ENCODE data around the gene SEPTIN10. TPM values are rescaled to one million over a fixed set of nuclear protein-coding genes. Genes with fewer than 3 reads are reported as not detected.
"Not testable (repeated sequence)": the region's sequence is repeated elsewhere in the genome, so short reads cannot be mapped to it uniquely, and the experiment has no call there.

Gene SEPTIN10
- polyA plus RNA-seq, 4 donors: 102 to 121 (median 113) TPM

GRCh38 chr2:109554758-109555157 is 59.0 kb downstream of the SEPTIN10 start:
- no peak for DNase-seq (ENCODE audit: low read depth in 4 of 4, low spot score in 2 of 4)

DNA sequence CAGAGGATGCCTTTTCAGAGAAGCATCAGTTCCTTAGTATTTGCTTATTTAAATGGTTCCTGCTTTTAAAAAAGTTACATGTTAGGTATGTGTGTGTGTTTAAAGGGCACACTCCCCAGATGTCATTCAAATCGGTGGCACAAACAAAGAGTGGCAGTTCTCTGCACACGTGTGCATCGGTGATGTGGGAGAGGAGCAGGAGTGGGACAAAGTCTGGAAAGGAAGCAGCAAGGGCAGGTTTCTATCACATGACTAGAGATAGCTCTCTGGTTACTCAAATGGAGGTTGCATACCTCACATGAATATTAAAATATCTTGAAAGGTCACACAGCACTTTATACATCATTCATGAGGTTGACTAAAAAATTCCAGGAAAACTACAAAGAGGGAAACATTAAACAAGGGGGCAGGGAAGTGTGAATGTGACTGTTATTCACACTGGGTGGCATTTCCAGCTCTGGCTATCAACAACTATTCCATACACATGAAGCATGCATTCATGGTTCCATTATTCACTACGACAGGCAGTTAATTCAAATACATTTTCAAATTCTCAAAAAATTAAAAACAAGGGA is 64.7 kb downstream of the SEPTIN10 start:
- no peak for DNase-seq (ENCODE audit: low read depth in 4 of 4, low spot score in 2 of 4)

DNA sequence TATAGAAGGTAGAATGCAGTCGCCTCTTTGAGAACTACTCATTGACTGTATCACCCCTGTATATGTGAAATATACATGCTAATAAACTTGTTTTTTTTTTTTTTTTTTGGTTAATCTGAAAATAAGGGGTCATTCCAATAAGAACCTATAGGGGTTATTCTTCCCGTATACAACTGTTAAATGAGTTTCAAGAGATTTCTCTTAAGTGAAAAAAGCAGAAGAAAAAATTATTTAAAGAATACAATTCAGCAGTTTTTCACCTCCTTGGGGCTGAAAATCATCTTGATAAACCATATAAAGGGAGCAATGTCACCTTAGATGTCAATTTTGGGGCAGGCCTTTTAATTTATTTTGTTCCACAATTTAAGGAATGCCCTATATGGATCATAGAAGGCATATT is 66.5 kb downstream of the SEPTIN10 start:
- no peak for DNase-seq (ENCODE audit: low read depth in 4 of 4, low spot score in 2 of 4)

- peak in 3 of 4 donors; percentile 43 to 71 (median 63) for DNase-seq (ENCODE audit: low read depth in 4 of 4, low spot score in 2 of 4)
These were observed 67.7 kb downstream of the SEPTIN10 start for GRCh38 chr2:109545828-109546713.

GRCh38 chr2:109542384-109542783 is 71.4 kb downstream of the SEPTIN10 start:
- no peak for DNase-seq (ENCODE audit: low read depth in 4 of 4, low spot score in 2 of 4)

- DNase-seq (ENCODE audit: low read depth in 4 of 4, low spot score in 2 of 4): no peak
These were observed 75.2 kb downstream of the SEPTIN10 start for GRCh38 chr2:109538546-109538945.

GRCh38 chr2:109537565-109538222 is 76.1 kb downstream of the SEPTIN10 start:
- no peak for DNase-seq (ENCODE audit: low read depth in 4 of 4, low spot score in 2 of 4)

DNA sequence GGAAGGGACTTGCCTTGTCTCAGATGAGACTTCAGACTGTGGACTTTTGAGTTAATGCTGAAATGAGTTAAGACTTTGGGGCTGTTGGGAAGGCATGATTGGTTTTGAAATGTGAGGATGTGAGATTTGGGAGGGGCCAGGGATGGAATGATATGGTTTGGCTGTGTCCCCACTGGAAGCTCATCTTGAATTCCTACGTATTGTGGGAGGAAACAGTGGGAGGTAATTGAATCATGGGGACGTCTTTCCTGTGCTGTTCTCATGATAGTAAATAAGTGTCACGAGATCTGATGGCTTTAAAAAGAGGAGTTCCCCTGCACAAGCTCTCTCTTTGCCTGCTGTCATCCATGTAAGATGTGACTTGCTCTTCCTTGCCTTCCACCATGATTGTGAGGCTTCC is 77.2 kb downstream of the SEPTIN10 start:
- not testable (repeated sequence) for DNase-seq (ENCODE audit: low read depth in 4 of 4, low spot score in 2 of 4)

- no peak for DNase-seq (ENCODE audit: low read depth in 4 of 4, low spot score in 2 of 4)
These were observed 78.4 kb downstream of the SEPTIN10 start for GRCh38 chr2:109535217-109535946.

GRCh38 chr2:109533823-109534222 is 79.9 kb downstream of the SEPTIN10 start:
- DNase-seq (ENCODE audit: low read depth in 4 of 4, low spot score in 2 of 4): no peak

DNA sequence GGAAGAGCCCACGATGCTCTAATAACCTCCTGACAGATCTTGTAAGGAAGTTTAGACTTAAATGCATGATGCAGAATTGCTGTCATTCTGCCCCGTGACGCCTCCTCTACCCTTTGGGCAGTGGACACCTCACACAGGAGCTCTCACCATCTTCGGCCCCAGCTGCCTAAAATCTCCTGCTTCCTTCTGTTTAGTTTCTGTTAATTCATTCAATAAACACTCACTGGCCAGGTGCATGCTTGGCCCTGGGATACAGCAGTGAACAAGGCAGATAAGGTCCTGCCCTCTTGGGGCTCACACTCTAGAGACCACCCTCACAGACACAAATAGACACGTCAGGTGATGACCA is 81.1 kb downstream of the SEPTIN10 start:
- DNase-seq (ENCODE audit: low read depth in 4 of 4, low spot score in 2 of 4): no peak

DNA sequence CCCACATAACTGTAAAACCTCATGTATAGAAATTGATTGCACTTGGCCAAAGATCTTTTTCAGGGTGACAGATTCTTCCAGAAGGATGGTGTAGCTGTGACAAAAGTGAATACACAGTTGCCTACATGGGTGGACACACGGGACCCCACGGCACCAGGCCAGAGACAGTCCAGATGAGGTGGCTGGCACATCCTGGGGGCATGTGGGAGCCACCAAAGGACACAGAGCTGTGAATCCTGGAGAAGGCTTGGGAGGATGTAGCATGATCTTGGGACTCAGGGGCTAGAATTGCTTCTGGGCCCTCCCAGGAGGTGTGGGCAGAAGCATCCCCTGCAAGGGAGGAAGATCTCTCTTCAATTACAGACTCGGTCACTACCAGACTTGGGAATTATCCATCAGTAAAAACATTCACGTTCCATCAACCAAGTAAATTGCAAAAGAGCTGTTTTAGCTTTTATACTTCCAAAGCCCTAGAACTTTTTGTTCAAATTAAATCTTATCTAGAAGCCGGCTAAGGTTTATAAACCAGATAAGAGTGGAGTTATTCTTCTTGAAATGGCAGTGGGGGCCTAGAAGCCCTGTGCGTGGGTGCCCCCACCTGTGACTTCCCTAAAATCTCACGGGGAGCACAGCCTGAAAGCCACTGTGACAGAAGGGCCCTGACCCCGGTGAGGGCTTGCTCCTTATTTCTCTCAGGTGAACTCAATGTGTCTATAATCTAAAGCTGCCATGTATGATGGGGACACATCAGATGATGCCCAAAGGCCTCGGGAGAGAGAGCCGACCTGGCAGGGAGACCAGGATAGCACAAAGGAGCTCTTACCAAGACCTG is 81.7 kb downstream of the SEPTIN10 start:
- no peak for DNase-seq (ENCODE audit: low read depth in 4 of 4, low spot score in 2 of 4)

DNA sequence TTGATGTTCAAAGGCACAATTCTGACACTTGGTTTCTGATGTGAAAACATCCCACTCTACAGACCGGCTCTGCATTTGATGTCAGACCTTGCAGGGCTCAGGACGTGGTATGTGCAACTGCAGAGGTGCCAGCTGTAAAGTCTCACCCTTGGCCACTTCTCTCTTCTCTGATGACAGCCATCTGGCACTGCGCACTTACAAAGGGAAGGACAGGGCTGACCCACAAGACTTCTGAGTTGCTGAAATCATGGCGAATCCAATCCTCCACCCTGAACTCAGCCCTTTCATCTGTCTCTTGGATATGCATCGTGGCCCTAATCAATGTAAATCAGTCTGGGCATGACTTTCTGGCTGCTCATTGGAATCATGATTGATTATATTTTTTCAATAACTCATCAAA is 82.5 kb downstream of the SEPTIN10 start:
- DNase-seq (ENCODE audit: low read depth in 4 of 4, low spot score in 2 of 4): no peak

- no peak for DNase-seq (ENCODE audit: low read depth in 4 of 4, low spot score in 2 of 4)
These were observed 83.1 kb downstream of the SEPTIN10 start for GRCh38 chr2:109530712-109531111.

DNA sequence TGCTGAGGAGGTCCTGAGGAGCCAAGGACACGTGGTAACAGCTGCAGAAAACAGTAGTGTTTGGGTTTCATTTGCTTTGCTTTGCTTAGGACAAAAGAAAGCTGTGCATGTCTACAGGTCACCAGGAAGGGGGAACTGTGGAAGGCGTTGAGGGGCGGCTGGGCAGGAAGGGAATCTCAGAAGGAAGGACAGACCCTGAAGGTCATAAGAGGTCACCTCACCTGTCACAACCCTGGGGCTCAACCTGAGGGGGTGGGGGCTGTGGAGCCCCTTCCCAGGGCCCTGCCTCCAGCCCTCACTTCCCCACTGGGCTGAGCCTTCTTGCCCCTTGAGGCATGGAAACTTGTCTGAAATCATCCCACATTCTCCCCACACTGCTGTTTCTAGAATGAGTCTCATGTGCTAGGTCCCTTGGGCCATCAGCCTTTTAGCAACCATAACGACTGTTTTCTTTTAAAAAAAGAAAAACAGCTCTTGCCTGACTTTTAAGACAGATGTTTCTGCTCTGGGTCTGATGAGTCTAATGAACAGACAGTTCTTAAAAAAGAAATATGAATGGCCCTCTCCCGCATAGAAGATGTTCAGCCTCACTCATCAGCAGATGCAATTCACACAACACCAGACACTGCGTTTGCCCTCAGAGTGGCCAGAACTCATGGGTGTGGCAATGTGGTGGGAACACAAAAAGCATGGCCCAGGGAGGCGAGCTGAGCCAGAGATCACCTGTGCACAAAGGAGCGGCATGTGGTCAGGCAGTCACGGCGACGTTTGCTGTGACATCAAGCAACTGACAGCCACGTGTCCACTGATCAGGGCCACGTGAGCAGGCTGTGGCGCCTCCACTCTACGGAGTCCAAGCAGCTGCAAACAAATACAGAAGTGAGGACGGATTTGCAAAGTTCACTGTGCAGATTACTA is 84.0 kb downstream of the SEPTIN10 start:
- DNase-seq (ENCODE audit: low read depth in 4 of 4, low spot score in 2 of 4): no peak

GRCh38 chr2:109528811-109529501 is 84.8 kb downstream of the SEPTIN10 start:
- no peak for DNase-seq (ENCODE audit: low read depth in 4 of 4, low spot score in 2 of 4)

- DNase-seq (ENCODE audit: low read depth in 4 of 4, low spot score in 2 of 4): no peak
These were observed 85.7 kb downstream of the SEPTIN10 start for GRCh38 chr2:109527846-109528705.

- DNase-seq (ENCODE audit: low read depth in 4 of 4, low spot score in 2 of 4): no peak
These were observed 86.7 kb downstream of the SEPTIN10 start for GRCh38 chr2:109527079-109527478.
